Tibial nerve (tissue), 4 donors: ENCODE measurements around the gene CDH12.

Experiments used
- EP300 ChIP-seq, 2 donors: sonication (generic); formaldehyde crosslinking; IDR thresholded peaks; one replicate each; pipeline ENCODE4 v1.6.1; 2017; ENCODE audit warnings: antibody characterized with exemption in 2 of 2, mild to moderate bottlenecking in 1 of 2
- POLR2A ChIP-seq, 2 donors: fragments of 450-650 bp; IDR thresholded peaks; one replicate each; pipeline ENCODE4 v1.6.1; 2017; ENCODE audit warnings: antibody characterized with exemption in 2 of 2, mild to moderate bottlenecking in 2 of 2, moderate library complexity in 2 of 2
- TF ChIP-seq, protein P1 (sequence below), 5 experiments: fragments of 200-600 bp in 3 of 5; fragments of 450-650 bp in 2 of 5; sonication (generic) in 3 of 5; IDR thresholded peaks; one replicate each; pipeline ENCODE4 v1.5.1; 2016 to 2019; ENCODE audit warnings: antibody characterized with exemption in 5 of 5, mild to moderate bottlenecking in 3 of 5, moderate library complexity in 2 of 5

- TF ChIP-seq, protein P1, sequence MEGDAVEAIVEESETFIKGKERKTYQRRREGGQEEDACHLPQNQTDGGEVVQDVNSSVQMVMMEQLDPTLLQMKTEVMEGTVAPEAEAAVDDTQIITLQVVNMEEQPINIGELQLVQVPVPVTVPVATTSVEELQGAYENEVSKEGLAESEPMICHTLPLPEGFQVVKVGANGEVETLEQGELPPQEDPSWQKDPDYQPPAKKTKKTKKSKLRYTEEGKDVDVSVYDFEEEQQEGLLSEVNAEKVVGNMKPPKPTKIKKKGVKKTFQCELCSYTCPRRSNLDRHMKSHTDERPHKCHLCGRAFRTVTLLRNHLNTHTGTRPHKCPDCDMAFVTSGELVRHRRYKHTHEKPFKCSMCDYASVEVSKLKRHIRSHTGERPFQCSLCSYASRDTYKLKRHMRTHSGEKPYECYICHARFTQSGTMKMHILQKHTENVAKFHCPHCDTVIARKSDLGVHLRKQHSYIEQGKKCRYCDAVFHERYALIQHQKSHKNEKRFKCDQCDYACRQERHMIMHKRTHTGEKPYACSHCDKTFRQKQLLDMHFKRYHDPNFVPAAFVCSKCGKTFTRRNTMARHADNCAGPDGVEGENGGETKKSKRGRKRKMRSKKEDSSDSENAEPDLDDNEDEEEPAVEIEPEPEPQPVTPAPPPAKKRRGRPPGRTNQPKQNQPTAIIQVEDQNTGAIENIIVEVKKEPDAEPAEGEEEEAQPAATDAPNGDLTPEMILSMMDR (IDR thresholded peaks at IDR 0.05), result no peak
- TF ChIP-seq POLR2A (IDR thresholded peaks at IDR 0.05), result no peak
- no peak for TF ChIP-seq EP300 (IDR thresholded peaks at IDR 0.05)
Observed at GRCh38 chr5:22053195-22053594, 799.9 kb downstream of the CDH12 start.
